ENCODE measurements around the gene TATDN3.

The TATDN3 gene

DNA sequence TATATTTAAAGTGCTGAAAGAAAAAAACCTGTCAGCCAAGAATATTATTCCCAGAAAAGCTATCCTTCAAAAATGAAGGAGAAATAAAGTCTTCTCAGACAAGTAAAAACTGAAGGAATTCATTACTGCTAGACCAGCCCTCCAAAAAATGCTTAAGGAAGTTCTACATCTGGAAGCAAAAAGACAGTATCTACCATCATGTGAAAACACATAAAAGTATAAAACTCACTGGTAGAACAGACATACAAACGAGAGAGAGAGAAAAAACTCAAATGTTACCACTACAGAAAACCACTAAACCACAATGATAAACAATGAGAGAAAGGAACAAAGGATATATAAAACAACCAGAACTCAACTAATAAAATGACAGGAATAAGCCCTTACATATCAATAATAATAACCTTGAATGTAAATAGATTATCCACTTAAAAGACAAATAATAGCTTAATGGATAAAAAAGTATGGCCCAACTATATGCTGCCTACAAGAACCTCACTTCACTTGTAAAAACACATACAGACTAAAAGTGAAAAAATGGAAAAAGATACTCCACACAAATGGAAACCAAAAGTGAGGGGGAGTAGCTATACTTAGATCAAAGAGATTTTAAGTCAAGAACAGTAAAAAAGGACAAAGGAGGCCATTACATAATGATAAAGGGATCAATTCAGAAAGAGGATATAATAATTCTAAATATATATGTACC is 22.1 kb upstream of the TATDN3 start:
- H3K79me2 ChIP-seq (ENCODE audit: control insufficient read depth, low read length): peaks cover 46% of the 10 kb centered on the region
- no peaks in the 10 kb centered on the region for H4K20me1 ChIP-seq (ENCODE audit: control insufficient read depth, insufficient read depth, low read depth, low read length)
- H3K4me3 ChIP-seq (ENCODE audit: low read length): no peak overlapping the region
- no peaks in the 10 kb centered on the region for H3K27me3 ChIP-seq (ENCODE audit: control insufficient read depth, low read length)
- H3K9me3 ChIP-seq (ENCODE audit: control insufficient read depth, insufficient read depth, low read length): no peaks in the 10 kb centered on the region
- H3F3A ChIP-seq (ENCODE audit: control insufficient read depth, insufficient read depth): no peaks in the 10 kb centered on the region
- no peak for TF ChIP-seq EZH2phosphoT487 (IDR thresholded peaks at IDR 0.05; ENCODE audit: borderline replicate concordance, low read length)
- TF ChIP-seq, protein P1, sequence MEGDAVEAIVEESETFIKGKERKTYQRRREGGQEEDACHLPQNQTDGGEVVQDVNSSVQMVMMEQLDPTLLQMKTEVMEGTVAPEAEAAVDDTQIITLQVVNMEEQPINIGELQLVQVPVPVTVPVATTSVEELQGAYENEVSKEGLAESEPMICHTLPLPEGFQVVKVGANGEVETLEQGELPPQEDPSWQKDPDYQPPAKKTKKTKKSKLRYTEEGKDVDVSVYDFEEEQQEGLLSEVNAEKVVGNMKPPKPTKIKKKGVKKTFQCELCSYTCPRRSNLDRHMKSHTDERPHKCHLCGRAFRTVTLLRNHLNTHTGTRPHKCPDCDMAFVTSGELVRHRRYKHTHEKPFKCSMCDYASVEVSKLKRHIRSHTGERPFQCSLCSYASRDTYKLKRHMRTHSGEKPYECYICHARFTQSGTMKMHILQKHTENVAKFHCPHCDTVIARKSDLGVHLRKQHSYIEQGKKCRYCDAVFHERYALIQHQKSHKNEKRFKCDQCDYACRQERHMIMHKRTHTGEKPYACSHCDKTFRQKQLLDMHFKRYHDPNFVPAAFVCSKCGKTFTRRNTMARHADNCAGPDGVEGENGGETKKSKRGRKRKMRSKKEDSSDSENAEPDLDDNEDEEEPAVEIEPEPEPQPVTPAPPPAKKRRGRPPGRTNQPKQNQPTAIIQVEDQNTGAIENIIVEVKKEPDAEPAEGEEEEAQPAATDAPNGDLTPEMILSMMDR (IDR thresholded peaks at IDR 0.05; ENCODE audit: low read depth, low read length, poor library complexity, severe bottlenecking): no peak
- H3K4me2 ChIP-seq (ENCODE audit: low read length): no peak overlapping the region
- no peaks in the 10 kb centered on the region for H3K9me2 ChIP-seq (replicated peaks; ENCODE audit: control insufficient read depth, low read length)
- H3K27ac ChIP-seq (ENCODE audit: low read depth, low read length): no peak overlapping the region
- peaks cover 17% of the 10 kb centered on the region for H3K36me3 ChIP-seq (ENCODE audit: control insufficient read depth, low read length)
- no peaks in the 10 kb centered on the region for H3K4me1 ChIP-seq (ENCODE audit: control insufficient read depth, low read length)

GRCh38 chr1:212771341-212771740 is 20.4 kb upstream of the TATDN3 start:
- no peaks in the 10 kb centered on the region for H3F3A ChIP-seq (ENCODE audit: control insufficient read depth, insufficient read depth)

DNA sequence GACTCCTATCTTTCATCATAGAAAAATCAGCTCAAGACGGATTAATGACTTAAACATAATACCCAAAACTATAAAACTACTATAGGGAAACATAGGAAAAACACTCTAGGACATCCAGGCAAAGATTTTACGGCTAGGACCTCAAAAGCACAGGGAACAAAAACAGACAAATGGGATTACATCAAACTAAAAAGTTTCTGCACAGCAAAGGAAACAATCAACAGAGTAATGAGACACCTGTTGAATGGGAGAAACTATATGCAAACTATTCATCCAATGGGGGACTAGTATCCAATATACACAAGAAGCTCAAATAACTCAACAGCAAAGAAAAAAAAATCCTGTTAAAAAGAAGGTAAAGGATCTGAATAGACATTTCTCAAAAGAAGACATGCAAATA is 18.7 kb upstream of the TATDN3 start:
- H3K9me3 ChIP-seq (ENCODE audit: control insufficient read depth, insufficient read depth, low read length): no peaks in the 10 kb centered on the region
- H3K79me2 ChIP-seq (ENCODE audit: control insufficient read depth, low read length): peaks cover 27% of the 10 kb centered on the region
- H3K4me1 ChIP-seq (ENCODE audit: control insufficient read depth, low read length): no peaks in the 10 kb centered on the region
- no peak overlapping the region for H3K27ac ChIP-seq (ENCODE audit: low read depth, low read length)
- H4K20me1 ChIP-seq (ENCODE audit: control insufficient read depth, insufficient read depth, low read depth, low read length): no peaks in the 10 kb centered on the region
- no peaks in the 10 kb centered on the region for H3K9me2 ChIP-seq (replicated peaks; ENCODE audit: control insufficient read depth, low read length)
- peaks cover 19% of the 10 kb centered on the region for H3K36me3 ChIP-seq (ENCODE audit: control insufficient read depth, low read length)
- H3K4me3 ChIP-seq (ENCODE audit: low read length): no peak overlapping the region
- no peak for TF ChIP-seq EZH2phosphoT487 (IDR thresholded peaks at IDR 0.05; ENCODE audit: borderline replicate concordance, low read length)
- TF ChIP-seq, protein P1 (IDR thresholded peaks at IDR 0.05; ENCODE audit: low read depth, low read length, poor library complexity, severe bottlenecking): no peak
- H3K27me3 ChIP-seq (ENCODE audit: control insufficient read depth, low read length): no peaks in the 10 kb centered on the region
- H3F3A ChIP-seq (ENCODE audit: control insufficient read depth, insufficient read depth): 0 out of 2 replicates have a peak, but pooled peaks cover 4% of the 10 kb centered on the region
- H3K4me2 ChIP-seq (ENCODE audit: low read length): no peak overlapping the region

More at GRCh38 chr1:212771341-212771740, 20.4 kb upstream of the TATDN3 start:
- Histone ChIP-seq H3K4me1 (ENCODE audit: control insufficient read depth, low read length) (no peaks in the 10 kb centered on the region), H3K36me3 (ENCODE audit: control insufficient read depth, low read length) (peaks cover 19% of the 10 kb centered on the region), H3K4me2 (ENCODE audit: low read length) (no peak overlapping the region), H3K9me3 (ENCODE audit: control insufficient read depth, insufficient read depth, low read length) (no peaks in the 10 kb centered on the region), H3K79me2 (ENCODE audit: control insufficient read depth, low read length) (peaks cover 38% of the 10 kb centered on the region), H3K9me2 (replicated peaks; ENCODE audit: control insufficient read depth, low read length) (no peaks in the 10 kb centered on the region), H3K27me3 (ENCODE audit: control insufficient read depth, low read length) (no peaks in the 10 kb centered on the region), H3K4me3 (ENCODE audit: low read length) (no peak overlapping the region), H4K20me1 (ENCODE audit: control insufficient read depth, insufficient read depth, low read depth, low read length) (no peaks in the 10 kb centered on the region), H3K27ac (ENCODE audit: low read depth, low read length) (no peak overlapping the region)
- no peak for TF ChIP-seq EZH2phosphoT487 (IDR thresholded peaks at IDR 0.05; ENCODE audit: borderline replicate concordance, low read length)
- TF ChIP-seq, protein P1 (IDR thresholded peaks at IDR 0.05; ENCODE audit: low read depth, low read length, poor library complexity, severe bottlenecking): no peak

Data from DOHH2 (cell line).